Measurements from ENCODE around the gene TCP11X2. TPM values are rescaled to one million over a fixed set of nuclear protein-coding genes. Genes with fewer than 3 reads are reported as not detected.
"Not testable (repeated sequence)": the region's sequence is repeated elsewhere in the genome, so short reads cannot be mapped to it uniquely, and the experiment has no call there.

The TCP11X2 gene
- total RNA-seq, 1 experiment from 2014 or later = not detected

GRCh38 chrX:102458615-102459014, 13.0 kb downstream of the TCP11X2 start:
- H3K36me3 ChIP-seq (ENCODE audit: low read depth, low read length); ATAC-seq; BruUV-seq (replicated peaks); H3K4me2 ChIP-seq (ENCODE audit: low read length); H3K27me3 ChIP-seq (ENCODE audit: low read length); CTCF ChIA-PET; H3K4me1 ChIP-seq (ENCODE audit: insufficient read depth, low read length); H3K27ac ChIP-seq (ENCODE audit: low read length); H3K9me3 ChIP-seq (ENCODE audit: low read length); H3F3A ChIP-seq (ENCODE audit: low read length, unreplicated experiment); H3K4me3 ChIP-seq (ENCODE audit: low read length); H3K9ac ChIP-seq (ENCODE audit: low read length); intact Hi-C loops (cut with micrococcal nuclease); DNase-seq; POLR2A ChIA-PET (ENCODE audit: unreplicated experiment); H3K79me2 ChIP-seq (ENCODE audit: low read length); H3K9me2 ChIP-seq (replicated peaks; ENCODE audit: low read length); H2AFZ ChIP-seq (ENCODE audit: low read length); H4K20me1 ChIP-seq (ENCODE audit: low read length): not testable (repeated sequence)

GRCh38 chrX:102439908-102440307, 31.7 kb downstream of the TCP11X2 start, which contains the start of gene NXF2B:
TSS of gene NXF2B (minus strand) at chrX:102440008. CDS start at chrX:102380036, 59,972 bp downstream.
- POLR2A ChIA-PET (ENCODE audit: unreplicated experiment); CTCF ChIA-PET; ATAC-seq: not testable (repeated sequence)

GRCh38 chrX:102414493-102414892, 57.1 kb downstream of the TCP11X2 start:
- H3K36me3 ChIP-seq (ENCODE audit: low read depth, low read length); POLR2A ChIA-PET (ENCODE audit: unreplicated experiment); H3K27me3 ChIP-seq (ENCODE audit: low read length); H3K9me2 ChIP-seq (replicated peaks; ENCODE audit: low read length); H3F3A ChIP-seq (ENCODE audit: low read length, unreplicated experiment); H3K4me1 ChIP-seq (ENCODE audit: insufficient read depth, low read length); H3K27ac ChIP-seq (ENCODE audit: low read length); H3K9ac ChIP-seq (ENCODE audit: low read length); ATAC-seq; H4K20me1 ChIP-seq (ENCODE audit: low read length); H3K9me3 ChIP-seq (ENCODE audit: low read length); H3K4me3 ChIP-seq (ENCODE audit: low read length); BruUV-seq (replicated peaks); H3K4me2 ChIP-seq (ENCODE audit: low read length); intact Hi-C loops (cut with micrococcal nuclease); H3K79me2 ChIP-seq (ENCODE audit: low read length); H2AFZ ChIP-seq (ENCODE audit: low read length); DNase-seq; CTCF ChIA-PET: not testable (repeated sequence)

More at GRCh38 chrX:102439908-102440307, 31.7 kb downstream of the TCP11X2 start, which contains the start of gene NXF2B:
- intact Hi-C loops (cut with micrococcal nuclease); H3K4me3 ChIP-seq (ENCODE audit: low read length); H3K9me3 ChIP-seq (ENCODE audit: low read length); H3F3A ChIP-seq (ENCODE audit: low read length, unreplicated experiment); H3K4me2 ChIP-seq (ENCODE audit: low read length); H2AFZ ChIP-seq (ENCODE audit: low read length); H3K27ac ChIP-seq (ENCODE audit: low read length); H3K9me2 ChIP-seq (replicated peaks; ENCODE audit: low read length); BruUV-seq (replicated peaks); H3K36me3 ChIP-seq (ENCODE audit: low read depth, low read length); H4K20me1 ChIP-seq (ENCODE audit: low read length); H3K9ac ChIP-seq (ENCODE audit: low read length); DNase-seq; H3K4me1 ChIP-seq (ENCODE audit: insufficient read depth, low read length); H3K27me3 ChIP-seq (ENCODE audit: low read length); H3K79me2 ChIP-seq (ENCODE audit: low read length): not testable (repeated sequence)

Other genes with a start within 250 kb of the TCP11X2 start
- gene NXF2, start 224.6 kb downstream of the TCP11X2 start, total RNA-seq (2014; rRNA removed) = not detected in 2 replicates
- gene NXF2B, start 31.8 kb downstream of the TCP11X2 start, total RNA-seq (2014; rRNA removed) = not detected in 2 replicates
- 0.18 TPM in 1 of 2 replicates, not detected in the other for gene TMSB15A, start 44.9 kb upstream of the TCP11X2 start, total RNA-seq (2014; rRNA removed)
- gene ARMCX5, start 127.7 kb upstream of the TCP11X2 start, total RNA-seq (2014; rRNA removed) = 22.6 and 39.2 TPM in 2 replicates
- 0.58 and 2.5 TPM in 2 replicates for gene GPRASP1, start 179.7 kb upstream of the TCP11X2 start, total RNA-seq (2014; rRNA removed)
- 12.1 and 17.1 TPM in 2 replicates for gene GPRASP2, start 240.6 kb upstream of the TCP11X2 start, total RNA-seq (2014; rRNA removed)
- 1.4 and 1.6 TPM in 2 replicates for gene GPRASP3, start 248.9 kb upstream of the TCP11X2 start, total RNA-seq (2014; rRNA removed)